ENCODE results near the gene NLGN2.
"Not testable (repeated sequence)": the region's sequence is repeated elsewhere in the genome, so short reads cannot be mapped to it uniquely, and the experiment has no call there.

Gene NLGN2

DNA sequence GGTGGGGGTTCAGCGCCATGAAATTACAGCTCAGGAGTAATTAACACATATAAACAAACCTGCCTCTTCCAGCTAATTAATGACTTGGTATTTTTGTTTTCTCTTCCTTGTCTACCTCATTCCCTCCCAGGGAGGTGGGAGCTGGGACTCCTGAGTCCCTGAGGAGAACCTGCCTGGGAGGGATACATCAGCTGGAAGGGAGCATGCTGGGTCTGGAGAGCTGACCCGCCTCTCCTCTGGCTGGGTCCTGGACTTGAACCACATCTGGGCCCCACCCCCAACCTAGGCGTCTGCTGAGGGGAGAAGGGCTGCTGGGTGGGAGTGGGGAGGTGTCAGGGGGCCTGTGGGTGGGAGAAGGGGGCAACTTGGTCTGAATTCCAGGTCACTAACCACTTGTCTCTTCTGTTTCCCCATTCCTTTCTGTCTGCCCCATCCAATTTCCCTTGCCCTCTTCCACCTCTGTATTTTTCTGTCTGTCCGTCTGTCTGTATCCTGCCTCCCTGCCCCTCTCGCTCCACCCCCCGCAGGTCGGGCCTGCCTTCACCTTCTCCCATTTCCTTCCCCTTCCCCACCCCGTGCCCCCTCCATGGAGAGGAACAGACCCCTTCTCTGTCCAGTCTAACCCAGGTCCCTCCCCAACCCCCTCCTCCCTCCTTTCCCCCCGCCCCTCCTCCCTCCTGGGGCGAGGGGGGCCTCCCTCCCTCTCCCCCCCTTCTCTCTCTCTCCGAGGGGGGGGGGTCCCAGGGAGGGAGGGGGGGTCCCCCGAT is at the start of gene NLGN2:
TSS of gene NLGN2 (plus strand) at position 361 of the 767 bp plus-strand sequence. CDS start 411 bp downstream, outside the sequence.
- DNase-seq: no peak
- intact Hi-C loops (cut with DNase I): no loop called here

DNA sequence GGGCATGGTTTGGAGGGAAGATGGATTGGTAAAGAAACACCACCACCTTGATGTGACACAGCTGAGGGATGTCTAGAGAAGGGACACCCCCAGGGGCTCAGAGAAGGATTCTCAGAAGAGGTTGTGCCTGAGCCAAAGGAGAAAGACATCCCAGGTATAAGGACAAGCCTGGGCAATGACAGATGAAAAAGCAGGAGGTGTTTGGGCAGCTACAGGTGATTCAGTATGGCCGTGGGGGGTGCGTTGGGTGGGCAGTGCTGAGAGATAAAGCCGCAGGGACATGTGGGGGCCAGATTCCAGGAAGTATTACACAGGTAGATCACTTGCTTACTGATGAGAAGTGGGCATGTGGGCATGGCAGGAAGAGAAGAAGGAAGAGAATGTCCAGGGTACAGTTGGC is 45.7 kb upstream of the NLGN2 start:
- DNase-seq: no peak
- intact Hi-C loops (cut with DNase I): no loop called here

DNA sequence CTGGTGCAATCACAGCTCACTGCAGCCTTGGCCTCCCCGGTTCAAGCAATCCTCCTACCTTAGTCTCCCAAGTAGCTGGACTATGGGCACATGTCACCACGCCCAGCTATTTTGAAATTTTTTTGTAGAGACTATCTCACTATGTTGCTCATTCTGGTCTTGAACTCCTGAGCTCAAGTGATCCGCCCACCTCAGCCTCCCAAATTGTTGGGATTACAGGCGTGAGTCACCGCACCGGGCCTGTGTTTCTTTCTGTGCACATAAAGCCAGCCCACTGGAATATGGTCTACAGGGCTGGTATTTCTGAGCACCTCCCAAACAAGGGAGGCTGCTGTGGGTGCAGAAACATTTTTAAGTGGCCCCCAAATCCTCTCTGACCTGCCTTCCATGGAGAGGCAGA is 44.3 kb upstream of the NLGN2 start:
- DNase-seq: no peak
- intact Hi-C loops (cut with DNase I): no loop called here

DNA sequence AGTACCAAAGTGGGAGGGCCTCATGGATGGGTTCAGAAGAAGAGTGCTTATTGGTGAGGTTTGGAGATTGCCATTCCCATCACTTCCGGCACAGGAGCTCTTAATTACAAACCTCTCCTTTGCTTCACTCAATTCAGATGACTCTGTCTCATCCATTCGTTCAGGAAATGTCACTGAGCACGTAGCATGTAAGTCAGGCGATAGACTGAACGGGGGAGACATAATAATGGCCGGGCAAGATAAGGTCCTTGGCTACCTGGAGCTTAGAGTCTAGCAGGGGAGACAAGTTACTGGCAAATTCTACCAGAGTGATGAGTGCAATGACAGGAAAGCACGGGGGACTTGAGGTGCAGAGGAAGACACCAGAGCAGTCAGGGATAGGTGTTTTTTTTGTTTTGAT is 41.7 kb upstream of the NLGN2 start:
- DNase-seq; intact Hi-C loops (cut with DNase I): not testable (repeated sequence)

DNA sequence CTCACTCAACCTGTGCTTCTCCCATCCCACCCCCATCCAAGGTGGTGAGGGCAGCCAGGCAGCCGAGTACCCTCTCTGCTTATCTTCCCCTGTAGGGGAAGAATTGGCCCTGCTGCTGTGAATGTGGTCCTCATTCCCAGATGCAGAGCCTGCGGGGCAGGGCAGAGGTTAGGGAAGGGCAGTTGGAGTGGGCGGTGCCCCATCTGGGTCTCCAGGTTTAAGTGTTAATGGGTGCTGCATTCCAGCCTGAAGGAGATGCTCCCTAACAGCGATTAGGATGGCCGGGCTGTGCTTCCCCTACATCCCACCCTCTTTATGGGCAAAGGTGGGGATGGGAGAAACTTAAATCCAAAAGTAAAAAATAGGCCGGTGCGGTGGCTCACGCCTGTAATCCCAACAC is 40.6 kb upstream of the NLGN2 start:
- DNase-seq: no peak
- intact Hi-C loops (cut with DNase I): no loop called here

DNA sequence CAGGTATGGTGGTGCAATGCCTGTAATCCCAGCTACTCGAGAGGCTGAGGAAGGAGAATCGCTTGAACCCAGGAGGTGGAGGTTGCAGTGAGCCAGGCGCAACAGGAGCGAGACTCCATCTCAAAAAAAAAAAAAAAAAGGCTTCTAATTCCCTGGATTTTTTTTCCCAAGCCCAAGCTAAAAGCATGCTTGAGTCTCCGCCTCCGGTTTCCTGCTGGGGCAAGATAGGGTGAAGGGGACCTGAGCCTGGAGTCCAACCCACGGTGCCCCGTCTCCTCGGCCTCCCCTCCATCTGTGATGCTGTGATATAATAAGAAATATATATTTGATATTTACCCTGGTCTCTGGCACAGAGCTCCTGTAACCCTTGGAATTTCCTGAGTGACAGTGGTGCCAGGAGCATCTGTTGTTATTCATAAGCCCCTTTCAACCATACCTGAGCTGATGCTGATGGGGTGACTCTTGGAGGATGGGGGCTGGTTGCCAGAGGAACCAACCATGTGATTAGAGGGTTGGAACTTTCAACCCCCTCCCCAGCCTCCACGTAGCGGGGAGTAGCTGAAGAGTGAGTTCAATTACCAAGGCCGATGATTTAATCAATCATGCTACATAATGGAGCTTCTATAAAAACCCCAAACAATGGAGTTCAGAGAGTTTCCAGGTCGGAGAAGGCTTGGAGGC is 39.6 kb upstream of the NLGN2 start:
- intact Hi-C loops (cut with DNase I): no loop called here
- peak in 14 of 42 donors; percentile 18 to 68 (median 48) for DNase-seq

DNA sequence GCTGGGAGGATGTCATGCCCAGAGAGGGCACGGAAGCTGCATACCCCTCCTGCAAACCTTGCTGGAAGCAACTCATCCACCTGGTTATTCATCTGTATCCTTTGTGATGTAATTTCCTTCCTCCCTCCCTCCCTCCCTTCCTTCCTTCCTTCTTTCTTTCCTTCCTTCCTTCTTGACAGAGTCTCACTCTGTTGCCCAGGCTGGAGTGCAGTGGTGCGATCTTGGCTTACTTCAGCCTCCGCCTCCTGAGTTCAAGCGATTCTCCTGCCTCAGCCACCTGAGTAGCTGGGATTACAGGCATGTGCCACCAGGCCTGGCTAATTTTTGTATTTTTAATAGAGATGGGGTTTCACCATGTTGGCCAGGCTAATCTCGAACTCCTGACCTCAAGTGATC is 39.0 kb upstream of the NLGN2 start:
- intact Hi-C loops (cut with DNase I); DNase-seq: not testable (repeated sequence)

DNA sequence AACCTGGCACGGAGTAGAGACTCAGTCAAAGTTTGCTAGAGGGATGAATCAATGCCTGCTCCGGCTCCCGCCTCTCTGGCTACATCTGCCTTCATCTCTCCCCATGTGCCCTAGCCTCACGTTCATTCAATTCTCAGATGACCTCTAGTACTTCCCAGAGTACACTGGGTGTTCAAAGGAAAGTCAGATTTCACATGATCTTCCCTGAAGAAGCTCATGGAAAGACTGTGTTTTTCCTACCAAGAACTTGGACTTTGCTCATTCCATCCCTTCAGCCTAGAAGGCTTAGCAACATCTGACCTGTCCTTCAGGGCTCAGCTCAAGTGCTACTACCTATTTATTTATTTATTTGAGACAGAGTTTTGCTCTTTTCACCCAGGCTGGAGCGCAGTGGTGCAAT is 37.8 kb upstream of the NLGN2 start:
- no peak for DNase-seq
- intact Hi-C loops (cut with DNase I): no loop called here

DNA sequence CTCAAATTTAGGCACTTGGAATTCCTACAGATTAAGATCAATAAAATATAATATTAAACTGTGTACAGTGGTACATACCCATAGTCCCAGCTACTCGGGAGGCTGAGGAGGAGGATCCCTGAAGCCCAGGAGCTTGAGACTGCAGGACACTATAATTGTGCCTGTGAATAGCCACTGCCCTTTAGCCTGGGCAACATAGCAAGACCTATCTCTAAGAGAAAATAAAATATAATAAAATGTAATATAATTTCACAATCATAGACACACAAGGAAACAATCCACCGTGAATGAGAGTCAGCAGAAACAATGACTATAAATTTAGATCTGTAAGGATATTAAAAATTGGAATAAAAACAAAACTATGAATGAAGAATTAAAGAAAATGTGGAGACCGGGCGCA is 36.8 kb upstream of the NLGN2 start:
- DNase-seq: no peak
- intact Hi-C loops (cut with DNase I): no loop called here

DNA sequence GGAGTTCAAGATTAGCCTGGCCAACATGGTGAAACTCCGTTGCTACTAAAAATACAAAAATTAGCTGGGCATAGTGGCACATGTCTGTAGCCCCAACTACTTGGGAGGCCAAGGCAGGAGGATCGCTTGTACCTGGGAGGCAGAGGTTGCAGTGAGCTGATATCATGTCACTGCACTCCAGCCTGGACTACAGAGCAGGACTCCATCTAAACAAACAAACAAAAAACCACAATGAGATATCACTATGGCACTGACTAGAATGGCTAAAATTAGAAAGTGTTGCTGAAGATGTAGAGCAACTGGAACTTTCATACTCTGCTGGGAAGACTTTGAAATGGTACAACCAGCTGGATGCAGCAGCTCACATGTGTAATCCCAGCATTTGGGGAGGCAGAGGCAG is 33.3 kb upstream of the NLGN2 start:
- intact Hi-C loops (cut with DNase I): no loop called here

DNA sequence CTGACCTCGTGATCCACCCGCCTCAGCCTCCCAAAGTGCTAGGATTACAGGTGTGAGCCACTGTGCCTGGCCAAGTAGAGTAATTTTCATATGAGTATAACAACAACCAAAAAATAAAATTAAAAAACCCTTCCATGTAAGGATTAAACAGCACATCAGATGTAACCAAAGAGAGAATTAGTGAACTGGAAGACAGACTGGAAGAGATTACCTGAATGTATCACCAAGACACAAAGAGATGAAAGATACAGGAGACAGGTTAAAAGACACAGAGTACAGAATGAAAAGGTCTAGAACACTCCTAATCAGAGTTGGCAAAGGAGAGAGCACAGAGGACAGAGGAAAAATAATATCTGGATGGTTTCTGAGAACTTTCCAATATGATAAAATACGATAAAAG is 28.5 kb upstream of the NLGN2 start:
- DNase-seq: no peak
- intact Hi-C loops (cut with DNase I): no loop called here

More for the DNA sequence above, 33.3 kb upstream of the NLGN2 start:
- DNase-seq: no peak

DNA sequence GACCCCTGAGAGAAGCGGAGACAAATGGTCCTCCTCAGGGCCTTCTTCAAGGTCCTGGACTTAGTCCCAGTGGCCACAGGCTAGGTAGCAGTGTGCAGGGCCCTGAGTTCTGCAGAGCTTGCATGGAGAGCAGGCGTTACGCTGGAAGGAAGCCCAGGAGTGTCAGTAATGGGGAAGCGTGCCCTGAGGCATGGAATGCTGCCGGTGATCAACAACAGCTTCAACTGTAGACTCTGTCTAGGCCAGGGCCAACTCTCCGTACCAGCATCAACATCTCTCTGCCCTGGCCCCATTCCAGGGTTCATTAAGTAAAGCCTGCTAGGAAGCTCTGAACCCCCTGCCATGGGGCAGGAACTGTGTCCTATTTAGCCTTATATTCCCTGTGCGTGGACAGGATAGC is 27.3 kb upstream of the NLGN2 start:
- DNase-seq: peak in 4 of 42 donors; percentile 8 to 37 (median 28)
- intact Hi-C loops (cut with DNase I): no loop called here

DNA sequence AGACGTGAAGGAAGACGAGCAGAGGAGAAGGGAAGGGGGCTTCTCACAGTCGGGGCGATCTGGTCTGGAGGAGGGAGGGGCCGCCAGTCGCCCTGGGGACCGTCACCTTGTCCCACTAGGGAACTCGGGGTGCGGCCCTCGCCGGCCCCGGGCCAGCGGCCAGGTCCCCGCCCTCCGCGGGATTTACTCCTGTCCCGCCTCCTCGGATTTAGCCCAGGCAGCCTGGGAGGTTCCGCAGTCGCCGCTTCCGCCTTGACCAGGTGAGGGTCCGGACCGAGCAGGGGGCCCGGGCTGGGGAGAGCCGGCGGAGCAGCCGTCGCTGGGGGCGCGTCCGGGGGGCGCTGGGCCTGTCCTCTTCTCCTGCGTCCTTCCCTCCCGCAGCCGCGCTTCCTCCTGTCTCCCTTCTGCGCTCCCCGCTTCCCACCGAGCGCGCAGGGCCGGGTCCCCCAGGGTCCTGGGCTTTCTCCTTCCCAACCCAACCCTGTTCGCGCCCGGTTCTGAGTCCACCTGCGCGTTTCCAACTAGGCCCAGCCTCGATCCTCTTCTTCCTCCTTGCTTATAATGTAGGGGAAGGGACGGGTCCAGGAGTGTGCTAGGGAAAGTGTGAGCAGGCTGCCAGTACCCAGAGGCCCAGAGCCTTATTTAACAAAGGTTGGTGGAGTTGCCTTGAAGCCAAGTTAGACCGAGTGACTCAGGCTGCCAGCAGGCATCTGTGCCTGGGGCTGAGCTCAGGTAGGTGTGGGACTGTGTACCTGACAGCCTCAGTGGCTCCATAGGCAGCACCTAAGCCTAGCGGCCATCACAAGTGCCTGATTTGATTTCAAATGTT is 26.6 kb upstream of the NLGN2 start, which contains the start of gene TNK1:
TSS of gene TNK1 (plus strand) at position 235 of the 829 bp plus-strand sequence. CDS start 1,838 bp downstream, outside the sequence.
- no peak for DNase-seq
- intact Hi-C loops (cut with DNase I): no loop called here

DNA sequence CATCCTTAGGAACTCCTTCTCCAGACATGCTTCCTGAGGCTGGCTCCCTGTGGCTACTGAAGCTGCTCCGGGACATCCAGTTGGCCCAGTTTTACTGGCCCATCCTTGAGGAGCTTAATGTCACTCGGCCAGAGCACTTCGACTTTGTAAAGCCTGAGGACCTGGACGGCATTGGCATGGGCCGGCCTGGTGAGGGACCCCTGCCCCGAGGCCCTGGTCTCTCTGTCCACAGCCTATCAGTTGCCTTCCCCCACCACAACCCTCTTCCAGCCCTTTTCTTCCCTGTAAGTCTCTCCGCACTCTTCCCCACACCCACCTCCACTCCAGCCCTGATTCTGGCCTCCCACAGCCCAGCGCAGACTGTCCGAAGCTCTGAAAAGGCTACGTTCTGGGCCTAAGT is 24.7 kb upstream of the NLGN2 start:
- no peak for DNase-seq
- intact Hi-C loops (cut with DNase I): no loop called here

DNA sequence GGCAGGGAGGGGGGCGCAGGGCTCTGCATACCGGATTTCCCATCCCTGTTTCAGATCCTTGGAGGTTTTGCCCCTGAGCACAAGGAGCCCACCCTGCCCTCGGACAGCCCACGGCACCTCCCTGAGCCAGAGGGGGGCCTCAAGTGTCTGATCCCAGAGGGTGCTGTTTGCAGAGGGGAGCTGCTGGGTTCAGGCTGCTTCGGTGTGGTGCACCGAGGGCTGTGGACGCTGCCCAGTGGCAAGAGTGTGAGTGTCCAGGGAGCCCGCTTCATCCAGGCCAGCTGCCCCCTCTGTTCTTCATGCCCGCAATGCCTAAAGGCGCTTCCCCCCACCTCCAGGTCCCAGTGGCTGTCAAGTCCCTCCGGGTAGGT is 24.3 kb upstream of the NLGN2 start:
- intact Hi-C loops (cut with DNase I): no loop called here
- DNase-seq: no peak

DNA sequence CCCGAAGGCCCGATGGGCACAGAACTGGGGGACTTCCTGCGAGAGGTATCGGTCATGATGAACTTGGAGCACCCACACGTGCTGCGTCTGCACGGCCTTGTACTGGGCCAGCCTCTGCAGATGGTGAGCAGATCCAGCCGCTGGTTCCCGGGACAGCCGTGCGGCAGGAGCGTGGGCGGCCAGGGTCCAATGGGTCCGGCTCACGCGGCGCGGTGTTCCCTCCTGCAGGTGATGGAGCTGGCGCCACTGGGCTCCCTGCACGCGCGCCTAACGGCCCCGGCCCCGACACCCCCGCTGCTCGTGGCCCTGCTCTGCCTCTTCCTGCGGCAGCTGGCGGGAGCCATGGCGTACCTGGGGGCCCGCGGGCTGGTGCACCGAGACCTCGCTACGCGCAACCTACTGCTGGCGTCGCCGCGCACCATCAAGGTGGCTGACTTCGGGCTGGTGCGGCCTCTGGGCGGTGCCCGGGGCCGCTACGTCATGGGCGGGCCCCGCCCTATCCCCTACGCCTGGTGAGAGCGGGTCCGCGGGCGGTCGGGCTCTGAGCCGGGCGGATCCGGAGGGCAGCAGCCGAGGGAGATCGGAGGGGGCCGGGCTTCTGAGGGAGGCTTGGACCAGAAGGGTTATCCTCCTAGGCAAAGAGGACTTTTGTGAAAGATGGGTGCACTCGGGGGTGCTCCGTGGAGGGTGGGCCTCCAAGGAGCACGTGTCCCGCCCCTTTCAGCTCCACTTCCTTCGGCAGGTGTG is 23.7 kb upstream of the NLGN2 start:
- intact Hi-C loops (cut with DNase I): no loop called here
- DNase-seq: peak in 41 of 42 donors; percentile 48 to 87 (median 72)

DNA sequence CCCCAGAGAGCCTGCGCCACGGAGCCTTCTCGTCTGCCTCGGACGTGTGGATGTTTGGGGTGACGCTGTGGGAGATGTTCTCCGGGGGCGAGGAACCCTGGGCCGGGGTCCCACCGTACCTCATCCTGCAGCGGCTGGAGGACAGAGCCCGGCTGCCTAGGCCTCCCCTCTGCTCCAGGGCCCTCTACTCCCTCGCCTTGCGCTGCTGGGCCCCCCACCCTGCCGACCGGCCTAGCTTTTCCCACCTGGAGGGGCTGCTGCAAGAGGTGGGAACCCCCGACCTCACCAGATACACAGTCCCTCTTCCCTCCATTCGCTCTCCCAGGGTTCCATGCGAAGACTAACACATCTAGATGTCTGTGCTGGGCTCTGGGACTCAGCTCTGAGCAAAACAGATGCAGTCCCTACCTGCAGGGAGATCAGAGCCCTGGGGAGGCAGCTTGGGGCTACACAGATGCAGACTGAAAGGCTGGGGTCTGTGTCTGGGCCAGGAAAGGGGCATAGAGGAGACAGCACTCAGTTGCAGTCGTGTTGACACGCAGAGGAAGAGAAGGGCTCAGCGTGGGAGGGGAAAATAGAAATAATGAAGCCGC is 23.1 kb upstream of the NLGN2 start:
- DNase-seq: peak in 16 of 42 donors; percentile 8 to 84 (median 39)
- intact Hi-C loops (cut with DNase I): no loop called here

DNA sequence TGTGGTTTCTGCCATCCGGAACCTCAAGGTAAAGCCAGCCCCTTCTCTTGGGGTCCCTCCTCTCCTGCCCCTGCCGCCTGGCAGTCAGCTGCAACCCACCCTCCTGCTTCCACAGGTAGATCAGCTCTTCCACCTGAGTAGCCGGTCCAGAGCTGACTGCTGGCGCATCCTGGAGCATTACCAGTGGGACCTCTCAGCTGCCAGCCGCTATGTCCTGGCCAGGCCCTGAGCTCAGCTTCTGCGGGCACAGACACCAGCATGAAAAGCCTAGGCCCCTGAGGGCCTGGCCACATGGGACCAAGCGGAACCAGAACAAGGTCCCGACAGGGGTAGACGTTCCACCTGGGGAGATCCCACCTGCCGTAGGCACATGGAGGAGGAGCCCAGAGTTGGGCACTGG is 18.8 kb upstream of the NLGN2 start:
- intact Hi-C loops (cut with DNase I): no loop called here
- DNase-seq: no peak
